Pulmonary artery endothelial cell (primary cell): ENCODE results near the gene GCNT3. TPM values are rescaled to one million over a fixed set of nuclear protein-coding genes. Genes with fewer than 3 reads are reported as not detected.
"Not testable (repeated sequence)": the region's sequence is repeated elsewhere in the genome, so short reads cannot be mapped to it uniquely, and the experiment has no call there.

Experiments used
- DNase-seq: peaks from one replicate; pipeline ENCODE4 v3.0.0-alpha.2; 2011; ENCODE audit warnings: low read depth, low spot score
- total RNA-seq: library from RNA; depleted of rRNA; stranded (reverse); fragments of >200 nt; gene quantifications from 2 replicates; pipeline ENCODE4 v1.2.3, GENCODE V29; 2014

GCNT3 gene
- total RNA-seq, 1 donor from 2014 or later, result not detected

- DNase-seq, result no peak
These were observed 4.8 kb downstream of the GCNT3 start for GRCh38 chr15:59616379-59616778.

- DNase-seq, result no peak
These were observed 6.8 kb downstream of the GCNT3 start for GRCh38 chr15:59618406-59618805.

- DNase-seq, result no peak
These were observed 10.7 kb downstream of the GCNT3 start for GRCh38 chr15:59622289-59622688.

- no peak for DNase-seq
These were observed 21.1 kb downstream of the GCNT3 start for GRCh38 chr15:59632714-59633113.

- no peak for DNase-seq
These were observed 24.6 kb downstream of the GCNT3 start for GRCh38 chr15:59636184-59636583.

GRCh38 chr15:59637507-59637906, 25.9 kb downstream of the GCNT3 start:
- DNase-seq, result not testable (repeated sequence)

- no peak for DNase-seq
These were observed 30.8 kb downstream of the GCNT3 start for GRCh38 chr15:59642351-59642750.

- no peak for DNase-seq
These were observed 33.2 kb downstream of the GCNT3 start for GRCh38 chr15:59644756-59645155.

GRCh38 chr15:59645812-59646211, 34.2 kb downstream of the GCNT3 start:
- DNase-seq, result not testable (repeated sequence)

GRCh38 chr15:59646277-59646676, 34.7 kb downstream of the GCNT3 start:
- no peak for DNase-seq

GRCh38 chr15:59647085-59647484, 35.5 kb downstream of the GCNT3 start:
- no peak for DNase-seq

GRCh38 chr15:59649603-59650002, 38.0 kb downstream of the GCNT3 start:
- no peak for DNase-seq

GRCh38 chr15:59654046-59654445, 42.5 kb downstream of the GCNT3 start:
- DNase-seq, result no peak

- peak; percentile 88 for DNase-seq
These were observed 45.5 kb downstream of the GCNT3 start, which contains the start of gene GTF2A2 for GRCh38 chr15:59656897-59657634. GTF2A2 (minus strand) TSS chr15:59657515; CDS start chr15:59652277, 5,238 bp downstream.

- DNase-seq, result no peak
These were observed 46.1 kb downstream of the GCNT3 start for GRCh38 chr15:59657635-59658125.

GRCh38 chr15:59659366-59659765, 47.8 kb downstream of the GCNT3 start:
- no peak for DNase-seq

GRCh38 chr15:59662260-59662659, 50.7 kb downstream of the GCNT3 start:
- DNase-seq, result no peak

GRCh38 chr15:59668556-59668955, 57.0 kb downstream of the GCNT3 start:
- no peak for DNase-seq

Other genes with a start within 250 kb of the GCNT3 start
- gene MYO1E, start 238.9 kb upstream of the GCNT3 start, total RNA-seq, result 115 and 117 TPM in 2 replicates
- 0.07 and 0.18 TPM in 2 replicates for gene FAM81A, start 173.6 kb upstream of the GCNT3 start, total RNA-seq
- gene GTF2A2, start 45.7 kb downstream of the GCNT3 start, total RNA-seq, result 59.4 and 68.0 TPM in 2 replicates
- 151 and 201 TPM in 2 replicates for gene BNIP2, start 77.5 kb downstream of the GCNT3 start, total RNA-seq